Cerebellar cortex (tissue), 1 donor: ENCODE measurements around the gene CUBN.

Experiments
- DNase-seq: peaks from one replicate; pipeline ENCODE4 v3.0.0-alpha.2; 2015; ENCODE audit warnings: low spot score

The CUBN gene

GRCh38 chr10:16820421-16820820 is 309.2 kb downstream of the CUBN start:
- DNase-seq, result no peak

GRCh38 chr10:16820018-16820417 is 309.6 kb downstream of the CUBN start:
- DNase-seq, result no peak

GRCh38 chr10:16819436-16819835 is 310.2 kb downstream of the CUBN start:
- no peak for DNase-seq

GRCh38 chr10:16819026-16819425 is 310.6 kb downstream of the CUBN start:
- no peak for DNase-seq

- DNase-seq, result peak; percentile 100
Measured at GRCh38 chr10:16817125-16818019, 312.2 kb downstream of the CUBN start, which contains the start of gene RSU1. TSS of gene RSU1 (minus strand) at chr10:16817424. CDS start at chr10:16817081, 343 bp downstream.

- no peak for DNase-seq
Measured at GRCh38 chr10:16816830-16817124, 312.8 kb downstream of the CUBN start.

GRCh38 chr10:16816171-16816570 is 313.4 kb downstream of the CUBN start:
- DNase-seq, result no peak

- no peak for DNase-seq
Measured at GRCh38 chr10:16814012-16814411, 315.6 kb downstream of the CUBN start.

GRCh38 chr10:16812676-16813075 is 316.9 kb downstream of the CUBN start:
- no peak for DNase-seq

- DNase-seq, result no peak
Measured at GRCh38 chr10:16811765-16812164, 317.8 kb downstream of the CUBN start.

GRCh38 chr10:16811292-16811691 is 318.3 kb downstream of the CUBN start:
- DNase-seq, result no peak

GRCh38 chr10:16809074-16809718 is 320.4 kb downstream of the CUBN start:
- peak; percentile 57 for DNase-seq

- no peak for DNase-seq
Measured at GRCh38 chr10:16804123-16804522, 325.5 kb downstream of the CUBN start.

GRCh38 chr10:16803464-16803863 is 326.1 kb downstream of the CUBN start:
- peak; percentile 50 for DNase-seq

- DNase-seq, result no peak
Measured at GRCh38 chr10:16799621-16800020, 330.0 kb downstream of the CUBN start.

GRCh38 chr10:16798571-16798970 is 331.0 kb downstream of the CUBN start:
- no peak for DNase-seq

- DNase-seq, result no peak
Measured at GRCh38 chr10:16795410-16796073, 334.1 kb downstream of the CUBN start.

GRCh38 chr10:16794005-16794404 is 335.6 kb downstream of the CUBN start:
- DNase-seq, result no peak

- DNase-seq, result peak; percentile 59
Measured at GRCh38 chr10:16792675-16793074, 336.9 kb downstream of the CUBN start.

GRCh38 chr10:16789765-16790164 is 339.8 kb downstream of the CUBN start:
- no peak for DNase-seq

- DNase-seq, result no peak
Measured at GRCh38 chr10:16789261-16789660, 340.4 kb downstream of the CUBN start.

- DNase-seq, result no peak
Measured at GRCh38 chr10:16788778-16789177, 340.8 kb downstream of the CUBN start.

GRCh38 chr10:16788125-16788524 is 341.5 kb downstream of the CUBN start:
- no peak for DNase-seq
